HEK293 (cell line): Measurements from ENCODE around the gene CFAP46.

Experiments
- CTCF ChIA-PET: fragments of 350-600 bp; formaldehyde crosslinking; extraction: SDS; loops from one replicate; lab custom pipeline; 2021; ENCODE audit warnings: antibody characterized with exemption; lab: Yijun Ruan, JAX
- POLR2A ChIA-PET: fragments of 300-600 bp; formaldehyde crosslinking; extraction: SDS; loops from one replicate; lab custom pipeline; 2020; ENCODE audit warnings: antibody characterized with exemption, inconsistent platforms; lab: Yijun Ruan, JAX
- H3K27ac ChIP-seq: fragments of 200-500 bp; sonication (Bioruptor generic); 2 replicates; pipeline ENCODE4 v1.5.1; 2014; ENCODE audit warnings: low read depth, low read length, control low read depth, inconsistent platforms; ENCODE audit errors: extremely low read depth
- H3K36me3 ChIP-seq, 2 experiments: fragments of 200-500 bp in 1 of 2; sonication (Bioruptor generic) in 1 of 2; 1 replicate in 1 of 2; 2 replicates in 1 of 2; pipeline ENCODE4 v1.5.1; 2014 to 2017; ENCODE audit warnings: inconsistent platforms in 2 of 2, low read length in 2 of 2; ENCODE audit not compliant: control insufficient read depth in 2 of 2, insufficient read depth in 1 of 2
- H3K4me1 ChIP-seq: fragments of 200-500 bp; sonication (Bioruptor generic); 2 replicates; pipeline ENCODE4 v1.5.1; 2014; ENCODE audit warnings: mild to moderate bottlenecking, low read length, inconsistent platforms; ENCODE audit not compliant: control insufficient read depth, insufficient read depth
- H3K4me3 ChIP-seq: 2 replicates; pipeline ENCODE4 v1.5.1; 2011; ENCODE audit warnings: low read depth, mild to moderate bottlenecking, control low read depth, low read length, moderate library complexity
- H3K9me3 ChIP-seq: fragments of 200-500 bp; sonication (Bioruptor generic); 2 replicates; pipeline ENCODE4 v1.5.1; 2014; ENCODE audit warnings: low read depth, low read length, inconsistent platforms; ENCODE audit not compliant: control insufficient read depth, insufficient read depth
- TF ChIP-seq, protein P1 (sequence below): fragments of 450-650 bp; formaldehyde crosslinking; IDR thresholded peaks from 2 replicates; pipeline ENCODE4 v1.5.1; 2017; ENCODE audit warnings: missing biosample characterization, missing genetic modification characterization
- TF ChIP-seq, protein P2 (sequence below): fragments of 450-650 bp; formaldehyde crosslinking; IDR thresholded peaks from 2 replicates; pipeline ENCODE4 v1.5.1; 2016; ENCODE audit warnings: missing biosample characterization, missing genetic modification characterization

CFAP46 gene

DNA sequence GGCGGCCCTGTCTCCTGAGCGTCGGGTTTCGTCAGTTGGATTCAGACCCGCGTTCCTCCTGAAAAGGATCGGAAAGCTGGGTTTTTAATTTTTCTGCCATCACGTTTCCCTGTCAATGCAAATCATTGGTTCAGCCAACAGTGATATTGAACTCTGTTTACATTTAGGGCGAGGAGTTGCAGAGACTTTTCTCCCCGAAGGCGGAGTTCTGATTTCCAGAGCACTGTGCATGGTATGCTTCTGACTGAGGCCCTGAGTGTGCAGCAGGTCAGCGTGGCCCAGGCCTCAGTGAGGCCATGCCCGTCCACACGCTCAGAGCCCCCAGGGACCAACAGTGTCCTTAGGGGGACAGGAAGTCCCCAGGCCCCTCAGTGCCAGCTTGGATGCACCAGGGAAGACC is 183.5 kb downstream of the CFAP46 start:
- Histone ChIP-seq H3K27ac (no peak overlapping the region), H3K36me3 (peaks cover 0 to 15% of the 10 kb centered on the region in 2 experiments; a peak in 1 of 3 replicates), H3K9me3 (no peaks in the 10 kb centered on the region), H3K4me1 (no peaks in the 10 kb centered on the region), H3K4me3 (no peak overlapping the region)
- ChIA-PET CTCF (interaction anchor here (1.0 kb wide), 1 partner anchor 145 kb away, joined by 3 read pairs; no protein-coding TSS in a partner anchor), POLR2A (no interaction called here)
- TF ChIP-seq, protein P1, sequence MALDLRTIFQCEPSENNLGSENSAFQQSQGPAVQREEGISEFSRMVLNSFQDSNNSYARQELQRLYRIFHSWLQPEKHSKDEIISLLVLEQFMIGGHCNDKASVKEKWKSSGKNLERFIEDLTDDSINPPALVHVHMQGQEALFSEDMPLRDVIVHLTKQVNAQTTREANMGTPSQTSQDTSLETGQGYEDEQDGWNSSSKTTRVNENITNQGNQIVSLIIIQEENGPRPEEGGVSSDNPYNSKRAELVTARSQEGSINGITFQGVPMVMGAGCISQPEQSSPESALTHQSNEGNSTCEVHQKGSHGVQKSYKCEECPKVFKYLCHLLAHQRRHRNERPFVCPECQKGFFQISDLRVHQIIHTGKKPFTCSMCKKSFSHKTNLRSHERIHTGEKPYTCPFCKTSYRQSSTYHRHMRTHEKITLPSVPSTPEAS (tag by site-specific recombination), result no peak
- TF ChIP-seq, protein P2, sequence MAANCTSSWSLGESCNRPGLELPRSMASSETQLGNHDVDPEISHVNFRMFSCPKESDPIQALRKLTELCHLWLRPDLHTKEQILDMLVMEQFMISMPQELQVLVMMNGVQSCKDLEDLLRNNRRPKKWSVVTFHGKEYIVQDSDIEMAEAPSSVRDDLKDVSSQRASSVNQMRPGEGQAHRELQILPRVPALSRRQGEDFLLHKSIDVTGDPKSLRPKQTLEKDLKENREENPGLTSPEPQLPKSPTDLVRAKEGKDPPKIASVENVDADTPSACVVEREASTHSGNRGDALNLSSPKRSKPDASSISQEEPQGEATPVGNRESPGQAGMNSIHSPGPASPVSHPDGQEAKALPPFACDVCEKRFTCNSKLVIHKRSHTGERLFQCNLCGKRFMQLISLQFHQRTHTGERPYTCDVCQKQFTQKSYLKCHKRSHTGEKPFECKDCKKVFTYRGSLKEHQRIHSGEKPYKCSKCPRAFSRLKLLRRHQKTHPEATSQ (tag by site-specific recombination), result no peak
